NCI-H187 (cell line): ENCODE data around the gene EFTUD2.

Experiments
- DNase-seq, 2 experiments: peaks; one replicate each; lab custom pipeline; 2025; lab: John Stamatoyannopoulos, UW

The EFTUD2 gene

DNA sequence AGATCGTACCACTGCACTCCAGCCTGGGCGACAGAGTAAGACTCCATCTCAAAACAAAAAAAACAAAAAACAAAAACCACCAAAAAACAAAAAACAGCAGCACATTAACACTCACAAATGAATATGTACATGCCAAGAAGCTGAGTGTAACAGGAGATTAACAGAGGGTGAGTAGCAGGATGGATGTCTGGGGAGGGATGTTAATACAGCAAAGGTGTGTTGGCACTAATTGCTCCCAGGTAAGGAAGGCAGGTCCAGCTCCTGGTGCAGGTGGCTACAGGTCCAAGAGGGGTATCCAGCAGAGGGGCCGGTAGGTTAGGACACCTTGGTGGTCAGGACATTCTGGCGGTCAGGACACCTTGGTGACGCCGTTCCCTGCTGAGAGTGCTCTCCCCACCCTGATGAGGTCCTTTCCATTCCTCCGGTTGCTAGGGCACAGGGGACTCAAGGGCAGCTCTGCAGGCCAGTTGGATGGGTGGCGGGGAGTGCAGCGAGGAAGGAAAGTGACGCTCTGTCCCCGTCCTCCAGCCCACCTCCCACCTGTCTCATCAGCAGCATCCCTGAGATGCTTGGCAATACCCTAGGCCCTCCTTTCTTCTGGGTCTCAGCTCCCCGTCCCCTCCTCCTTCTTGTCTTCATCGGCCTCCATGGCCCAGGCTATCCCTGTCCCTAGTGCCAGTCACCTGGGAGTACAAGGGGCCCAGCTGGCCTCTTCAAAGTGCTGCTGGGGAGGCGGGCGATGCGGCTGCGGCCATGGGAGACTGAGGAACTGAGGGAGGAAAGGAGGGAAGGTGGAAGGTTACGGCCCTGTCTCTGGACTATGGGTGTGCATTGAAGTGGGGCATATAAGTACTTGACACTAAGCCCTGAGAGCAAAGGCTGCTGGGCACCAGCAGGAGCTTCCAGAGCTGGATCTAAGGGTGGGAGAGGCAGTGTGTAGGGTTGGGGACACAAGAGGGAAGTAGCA lies 26.8 kb upstream of the EFTUD2 start:
- DNase-seq: no peak

DNA sequence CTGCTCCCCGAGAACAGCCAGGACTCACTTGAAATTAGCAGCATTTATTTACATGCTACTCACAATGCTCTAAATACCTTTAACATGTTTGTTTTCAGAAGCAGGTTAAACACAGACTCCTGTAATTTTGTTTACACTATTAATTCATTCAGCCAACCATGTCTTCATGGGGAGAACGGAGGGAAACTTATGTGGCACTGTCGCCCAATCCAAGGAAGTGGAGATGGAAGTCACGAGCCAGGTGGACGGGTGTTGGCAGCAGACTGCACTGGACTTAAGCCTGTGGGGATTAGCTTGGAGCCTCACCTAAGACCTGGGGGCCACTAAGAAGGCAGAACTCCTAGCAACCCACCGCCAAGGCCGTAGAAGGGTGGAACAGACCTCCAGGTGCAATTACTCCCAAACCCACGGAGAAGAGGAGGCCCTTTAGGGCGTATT lies 24.9 kb upstream of the EFTUD2 start:
- no peak for DNase-seq

DNA sequence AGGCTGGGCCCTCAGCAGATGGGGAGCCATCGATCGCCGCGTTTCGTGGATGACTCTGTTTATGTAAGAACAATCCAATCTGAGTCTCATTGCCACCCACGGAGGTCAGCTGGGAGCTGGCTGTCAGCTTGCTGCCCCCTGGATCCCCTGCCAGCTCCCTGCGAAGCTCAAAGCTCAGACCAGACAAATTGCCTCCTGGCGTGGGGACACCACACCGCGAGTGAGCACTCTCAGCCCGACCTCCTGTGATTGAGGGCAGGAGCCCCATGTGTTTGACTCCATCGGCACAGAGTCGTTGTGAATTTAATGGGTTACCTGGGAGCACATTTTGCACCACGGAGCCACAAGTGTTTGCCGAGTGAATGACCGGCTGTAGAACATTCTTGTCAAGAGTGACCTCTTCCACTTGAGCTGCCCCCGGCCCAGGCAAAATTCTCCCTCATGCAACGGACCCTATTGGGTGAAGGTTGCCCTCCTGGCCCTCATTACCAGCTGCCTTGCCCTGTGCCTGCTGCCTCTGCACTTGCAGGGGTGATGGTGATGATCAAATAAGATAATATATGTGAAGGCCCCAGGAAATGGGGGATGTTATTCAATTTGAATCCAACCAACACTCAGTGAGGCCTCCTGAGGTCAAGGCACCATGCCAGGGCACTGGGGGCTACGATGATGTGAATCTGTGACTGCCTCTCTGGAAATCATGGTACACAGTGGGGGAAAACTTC lies 23.7 kb upstream of the EFTUD2 start:
- no peak for DNase-seq

DNA sequence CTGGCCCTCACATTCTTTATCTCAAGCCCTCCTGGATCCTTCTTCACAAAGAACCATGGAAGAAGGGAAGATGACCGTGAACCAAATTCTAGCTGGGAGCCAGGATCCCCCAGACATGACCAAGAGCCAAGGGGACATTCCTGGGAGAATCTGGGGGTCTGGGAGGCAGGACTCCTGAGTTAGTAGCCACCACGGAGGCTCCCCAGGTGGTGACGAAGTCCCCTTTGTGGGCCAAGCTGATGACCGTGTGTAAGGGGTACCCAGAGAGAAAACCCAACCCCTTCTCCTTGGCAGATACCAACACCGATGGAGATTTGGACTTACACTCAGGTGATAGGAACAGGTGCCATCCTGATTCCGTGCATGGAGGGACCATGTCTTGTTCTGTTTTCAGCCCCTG lies 22.9 kb upstream of the EFTUD2 start:
- no peak for DNase-seq

DNA sequence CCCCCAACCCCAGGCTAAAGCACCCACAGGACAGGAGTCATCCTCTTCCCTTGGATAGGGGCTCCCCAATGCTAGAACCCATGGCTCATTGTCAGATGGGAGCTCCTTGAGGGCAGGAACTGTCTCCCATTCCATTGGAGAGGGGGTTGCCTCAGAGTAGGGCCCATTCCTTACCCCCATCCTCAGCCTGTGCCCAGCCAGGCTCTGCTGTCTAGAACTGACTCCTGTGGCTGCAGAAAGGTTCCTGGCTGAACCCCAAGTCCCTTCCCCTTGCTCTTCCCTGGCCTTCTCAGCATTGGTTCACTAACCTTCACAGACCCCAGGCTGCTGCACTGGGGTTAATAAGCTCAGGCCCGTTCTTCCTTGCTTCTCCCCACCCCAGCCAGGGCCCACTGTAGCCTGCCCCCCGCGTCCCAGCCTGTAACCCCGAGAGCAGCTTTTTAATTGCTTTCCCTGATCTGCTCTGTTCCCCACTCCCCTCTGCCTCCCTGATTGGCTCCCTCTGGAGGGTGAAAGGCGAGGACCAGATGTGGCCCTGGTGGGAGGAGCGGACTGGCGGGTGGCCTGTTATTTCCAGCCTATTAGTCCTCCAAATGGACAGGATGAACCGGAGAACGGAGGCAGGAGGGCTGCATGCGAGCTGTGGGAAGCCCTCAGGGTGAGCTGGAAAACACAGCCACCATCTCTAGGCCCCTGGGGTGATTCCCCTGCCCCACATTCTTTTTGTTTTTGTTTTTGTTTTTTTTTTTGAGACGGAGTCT lies 22.1 kb upstream of the EFTUD2 start:
- no peak for DNase-seq

DNA sequence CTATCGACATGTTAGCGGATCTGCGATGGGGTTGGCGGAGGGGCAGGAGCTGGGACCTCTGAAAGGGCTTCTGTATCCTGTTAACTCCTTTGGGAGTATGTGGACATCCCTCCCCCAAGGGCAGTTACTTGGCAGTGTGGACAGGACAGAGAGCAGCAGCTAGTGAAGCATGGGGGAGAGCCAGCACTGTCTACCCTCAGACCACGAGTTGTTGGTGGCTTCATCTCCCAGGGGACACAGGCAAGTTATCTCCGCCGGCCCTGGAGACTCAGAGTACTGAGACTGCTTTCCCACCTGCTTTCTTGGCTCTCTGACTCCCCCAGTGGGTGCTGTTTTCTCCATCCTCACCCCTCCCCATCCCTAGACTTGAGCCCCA lies 21.3 kb upstream of the EFTUD2 start:
- DNase-seq: no peak

DNA sequence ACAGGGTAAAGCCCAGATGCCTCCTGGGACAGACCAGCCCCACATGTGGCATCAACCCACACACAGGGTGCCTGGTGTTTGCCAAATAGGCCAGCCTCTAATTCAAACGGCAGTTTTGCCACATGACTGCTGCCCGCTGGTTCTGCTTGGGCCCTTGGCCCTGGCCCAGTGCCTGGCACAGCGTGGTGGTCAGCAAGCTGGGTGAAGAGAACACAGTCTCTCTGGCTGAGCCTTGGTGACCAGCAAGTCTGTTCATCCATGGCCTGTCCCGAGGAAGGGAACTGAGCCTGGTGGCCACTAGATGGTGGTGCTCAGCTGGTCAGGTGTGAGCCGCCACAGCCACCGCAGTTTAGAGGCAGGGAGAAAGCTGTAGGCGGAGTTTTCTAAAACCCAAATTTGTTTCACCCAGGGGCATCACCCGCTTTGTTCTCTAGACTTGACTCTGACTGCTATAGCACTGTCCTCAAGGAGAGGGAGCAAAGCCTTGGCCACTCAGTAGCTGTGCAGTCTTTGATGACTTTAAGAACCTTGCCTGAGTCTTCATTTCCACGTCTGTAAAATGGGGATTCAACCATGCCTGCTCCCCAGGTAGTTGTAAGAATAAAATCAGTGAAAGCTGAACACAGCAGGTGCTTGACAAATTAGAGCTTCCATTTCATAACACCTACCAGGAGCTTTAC lies 20.8 kb upstream of the EFTUD2 start:
- DNase-seq: peak; percentile 6 to 51

DNA sequence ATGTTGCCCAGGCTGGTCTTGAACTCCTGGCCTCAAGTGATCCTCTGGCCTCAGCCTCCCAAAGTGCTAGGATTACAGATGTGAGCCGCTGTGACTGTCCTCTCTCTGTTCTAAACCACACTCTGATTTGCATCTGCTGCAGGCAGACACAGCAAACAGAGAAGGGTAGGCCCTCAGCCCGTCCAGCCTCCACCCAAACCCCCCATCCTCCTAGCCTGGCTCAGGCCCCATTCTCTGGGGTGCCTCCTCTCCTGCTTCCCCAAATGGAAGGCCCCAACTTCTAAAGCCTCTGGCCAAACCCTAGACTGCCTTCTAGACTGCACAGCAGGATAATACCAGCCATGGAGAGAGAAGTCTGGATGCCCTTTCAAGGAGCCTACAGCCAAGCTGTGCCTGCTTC lies 20.2 kb upstream of the EFTUD2 start:
- DNase-seq: no peak

DNA sequence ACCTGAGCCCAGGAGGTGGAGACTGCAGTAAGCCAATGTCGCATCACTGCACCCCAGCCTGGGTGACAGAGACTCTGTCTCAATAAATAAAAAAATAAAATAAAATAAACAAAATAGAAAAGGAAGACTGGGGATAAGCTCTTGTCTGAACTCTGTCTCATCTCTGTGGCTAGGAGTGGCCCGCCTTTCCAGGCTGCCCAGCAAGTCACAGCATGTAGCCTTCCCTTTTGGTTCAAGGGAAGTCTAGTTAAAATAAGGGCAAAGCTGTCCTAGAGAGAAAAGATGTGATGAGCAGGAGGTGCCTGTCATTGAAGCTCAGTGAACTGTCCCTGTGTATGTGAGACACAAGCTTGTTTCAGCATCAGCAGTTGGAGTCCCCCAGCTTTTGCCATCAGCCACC lies 18.8 kb upstream of the EFTUD2 start:
- no peak for DNase-seq

DNA sequence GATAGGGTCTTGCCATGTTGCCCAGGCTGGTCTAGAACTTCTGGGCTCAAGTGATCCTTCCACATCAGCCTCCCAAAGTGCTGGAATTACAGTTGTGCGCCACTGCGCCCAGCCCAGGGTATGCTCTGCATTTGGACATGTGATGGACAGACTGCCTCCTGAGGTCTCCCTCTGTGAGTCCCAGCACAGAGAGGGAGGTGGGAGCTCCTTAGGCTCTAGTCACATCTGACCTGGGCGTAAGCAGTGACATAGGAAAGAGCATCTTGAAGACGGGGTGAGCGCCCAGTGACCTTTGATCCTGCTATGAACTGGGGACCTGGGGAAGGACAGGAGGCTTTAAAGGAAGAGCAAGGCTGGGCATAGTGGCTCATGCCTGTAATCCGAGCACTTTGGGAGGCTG lies 18.2 kb upstream of the EFTUD2 start:
- no peak for DNase-seq

DNA sequence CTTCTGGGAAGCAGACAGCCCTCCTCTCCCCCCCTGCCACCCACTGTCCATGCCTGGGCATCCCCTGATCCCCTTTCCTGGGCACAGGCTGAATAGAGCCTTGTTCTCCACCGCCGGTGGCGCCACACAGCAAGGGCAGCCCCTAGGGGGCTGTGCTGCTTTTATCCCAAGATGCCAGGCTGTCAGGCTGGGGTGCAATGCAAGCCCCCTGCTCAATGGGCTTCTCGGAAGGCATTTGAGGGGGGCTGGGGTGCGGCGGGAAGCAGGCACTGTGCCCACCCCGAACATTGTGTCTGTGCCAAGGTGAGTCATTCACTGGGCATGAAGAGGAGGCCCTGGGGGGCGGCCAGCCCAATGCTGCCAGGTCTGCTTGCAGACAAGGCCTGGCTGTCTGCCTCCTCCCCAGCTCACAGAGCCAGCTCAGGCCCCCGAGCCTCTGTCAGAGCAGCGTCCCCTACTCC lies 17.6 kb upstream of the EFTUD2 start:
- DNase-seq: no peak

DNA sequence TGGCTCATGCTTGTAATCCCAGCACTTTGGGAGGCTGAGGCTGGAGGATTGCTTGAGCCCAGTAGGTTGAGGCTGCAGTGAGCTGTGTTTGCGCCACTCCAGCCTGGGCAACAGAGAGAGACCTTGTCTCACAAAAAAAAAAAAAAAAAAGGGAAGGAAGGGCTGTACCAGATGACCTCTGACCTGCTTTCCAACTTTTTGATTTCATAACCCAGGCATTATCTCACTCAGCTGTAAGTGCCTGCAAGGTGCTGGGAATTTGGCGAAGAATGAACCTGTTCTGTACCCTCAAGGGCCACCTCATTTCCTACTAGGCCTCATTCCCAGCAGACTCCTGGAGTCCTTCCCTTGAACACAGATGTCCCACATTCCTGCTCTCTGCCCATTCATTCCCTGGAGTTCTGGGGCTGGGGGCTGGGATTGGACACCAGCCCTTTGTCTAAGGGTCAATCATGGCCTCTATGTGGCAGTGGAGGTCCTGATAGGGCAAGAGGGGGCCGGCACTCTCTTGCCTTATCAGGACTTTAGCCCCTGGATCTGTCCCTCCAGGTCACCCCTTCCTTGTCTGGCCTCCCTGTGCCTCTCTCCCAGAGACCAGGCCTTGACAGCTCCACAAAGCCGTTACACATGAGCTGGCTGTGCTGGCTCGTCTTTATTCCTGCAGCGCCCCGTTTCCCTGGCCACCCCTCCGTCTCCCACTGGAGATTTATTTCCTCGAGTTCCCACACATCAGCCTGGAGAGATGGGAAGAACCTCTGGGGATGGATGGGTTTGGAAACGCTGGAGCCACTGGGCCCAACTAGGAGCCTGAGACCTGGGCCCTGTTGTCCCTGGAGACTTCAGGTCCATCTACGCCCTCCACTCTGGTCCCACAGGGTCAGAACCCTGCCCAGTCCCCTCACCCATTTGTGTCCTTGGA lies 16.9 kb upstream of the EFTUD2 start:
- no peak for DNase-seq

DNA sequence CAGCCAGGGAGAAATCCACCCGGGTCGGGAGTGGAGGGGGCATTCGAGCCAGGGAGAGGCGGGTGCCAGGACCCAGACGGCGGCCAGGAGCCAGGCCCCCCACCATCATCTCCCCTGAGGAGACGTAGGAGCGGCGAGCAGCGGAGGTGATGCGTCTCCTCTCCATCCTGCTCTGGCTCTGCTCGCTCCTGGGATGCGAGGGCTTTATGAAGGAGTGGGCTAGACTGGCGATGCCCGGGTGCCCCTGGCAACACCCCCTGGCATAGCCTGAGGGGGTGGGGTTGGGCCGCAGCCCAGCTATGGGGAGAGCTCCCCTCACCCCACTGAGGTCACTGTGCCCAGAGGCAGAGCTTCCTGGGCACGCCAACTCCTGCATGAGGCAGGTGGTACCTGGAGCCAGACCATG lies 16.1 kb upstream of the EFTUD2 start, which contains the start of gene GFAP:
TSS of gene GFAP (minus strand) at position 180 of the 406 bp plus-strand sequence. CDS start at position 166, 14 bp downstream.
- no peak for DNase-seq

DNA sequence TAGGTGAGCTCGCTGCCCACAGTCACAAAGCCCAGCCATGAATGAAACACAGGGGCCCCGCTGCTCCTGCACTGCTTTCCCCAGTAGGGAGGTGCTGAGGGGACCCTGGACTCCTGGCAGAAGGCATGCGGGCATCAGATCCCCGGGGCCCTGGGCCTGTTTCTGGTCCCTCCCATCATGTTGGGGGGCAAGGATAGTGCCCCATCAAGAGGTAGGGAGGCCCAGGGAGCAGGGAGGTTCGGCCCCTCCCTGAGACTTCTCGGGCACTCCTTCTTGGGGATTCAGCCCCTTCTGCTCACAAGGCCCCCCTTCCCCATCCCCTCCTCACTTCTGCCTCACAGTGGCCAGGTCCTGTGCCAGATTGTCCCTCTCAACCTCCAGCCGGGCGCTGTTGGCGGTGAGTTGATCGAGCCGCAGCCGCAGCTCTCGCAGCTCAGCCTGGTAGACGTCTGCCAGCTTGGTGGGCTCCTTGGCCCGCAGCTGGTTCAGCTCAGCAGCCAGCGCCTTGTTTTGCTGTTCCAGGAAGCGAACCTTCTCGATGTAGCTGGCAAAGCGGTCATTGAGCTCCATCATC lies 15.5 kb upstream of the EFTUD2 start:
- no peak for DNase-seq

DNA sequence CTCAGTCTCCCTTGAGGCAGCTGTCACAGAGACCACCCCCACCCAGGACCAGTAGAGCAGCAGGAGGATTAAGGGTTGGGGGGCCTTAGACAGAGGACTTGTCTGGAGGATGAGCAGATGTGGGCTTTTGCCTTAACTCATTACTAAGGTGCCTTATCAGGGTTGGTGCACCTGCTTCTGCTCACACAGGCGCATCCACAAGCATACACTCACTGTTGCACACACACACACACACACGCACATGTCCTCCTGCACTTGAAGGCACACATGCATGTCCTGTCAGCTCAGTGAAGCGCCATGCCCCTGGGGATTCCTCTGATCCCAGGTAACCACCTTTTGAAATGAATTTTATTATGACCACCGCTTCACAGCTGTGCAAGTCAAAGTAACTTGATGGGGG lies 14.9 kb upstream of the EFTUD2 start:
- DNase-seq: peak; percentile 2 to 36

DNA sequence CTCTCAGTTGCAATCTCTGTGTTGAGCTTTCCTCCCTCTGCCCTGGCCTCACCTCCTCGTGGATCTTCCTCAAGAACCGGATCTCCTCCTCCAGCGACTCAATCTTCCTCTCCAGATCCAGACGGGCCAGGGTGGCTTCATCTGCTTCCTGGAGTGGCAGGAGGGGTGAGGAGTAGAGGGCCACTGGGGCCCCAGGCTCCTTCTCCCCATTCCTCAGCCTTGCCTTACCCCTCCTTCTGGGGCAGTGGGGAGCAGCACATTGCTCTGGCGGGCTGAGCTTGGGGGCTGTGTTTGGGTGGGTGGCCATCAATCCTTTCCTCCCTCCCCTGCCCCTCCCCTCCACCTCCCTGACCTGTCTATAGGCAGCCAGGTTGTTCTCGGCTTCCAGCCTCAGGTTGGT lies 14.4 kb upstream of the EFTUD2 start:
- DNase-seq: no peak

DNA sequence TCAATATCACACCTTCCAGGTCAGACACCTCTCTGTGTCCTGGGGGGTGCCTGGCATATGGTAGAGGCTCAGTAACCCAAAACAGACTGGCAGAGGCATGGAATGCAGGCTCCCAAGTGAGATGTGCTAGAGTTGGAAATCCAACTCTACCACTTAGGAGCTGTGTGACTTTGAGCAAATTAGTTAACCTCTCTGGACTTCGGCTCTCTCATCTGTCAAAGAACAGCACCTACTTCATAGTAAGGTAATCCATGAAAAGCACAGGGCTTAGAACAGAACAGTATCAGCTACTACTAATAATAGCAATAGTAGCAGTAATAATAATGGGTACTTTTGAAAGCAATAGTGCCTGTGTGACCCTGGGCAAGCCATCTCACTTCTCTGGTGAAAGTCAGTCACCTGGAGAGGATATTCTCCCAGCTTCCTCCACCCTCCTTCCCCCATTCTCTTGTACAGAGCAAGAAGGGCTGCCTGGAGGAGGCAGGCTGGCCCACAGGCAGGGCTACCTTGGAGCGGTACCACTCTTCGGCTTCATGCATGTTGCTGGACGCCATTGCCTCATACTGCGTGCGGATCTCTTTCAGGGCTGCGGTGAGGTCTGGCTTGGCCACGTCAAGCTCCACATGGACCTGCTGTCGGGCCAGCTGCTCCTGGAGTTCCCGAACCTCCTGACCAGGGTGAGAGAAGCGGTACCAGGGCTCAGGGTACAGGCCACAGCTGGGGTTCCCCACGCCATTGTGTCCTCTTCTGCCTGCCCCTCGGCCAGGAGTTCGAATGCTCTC lies 13.7 kb upstream of the EFTUD2 start:
- DNase-seq: no peak

DNA sequence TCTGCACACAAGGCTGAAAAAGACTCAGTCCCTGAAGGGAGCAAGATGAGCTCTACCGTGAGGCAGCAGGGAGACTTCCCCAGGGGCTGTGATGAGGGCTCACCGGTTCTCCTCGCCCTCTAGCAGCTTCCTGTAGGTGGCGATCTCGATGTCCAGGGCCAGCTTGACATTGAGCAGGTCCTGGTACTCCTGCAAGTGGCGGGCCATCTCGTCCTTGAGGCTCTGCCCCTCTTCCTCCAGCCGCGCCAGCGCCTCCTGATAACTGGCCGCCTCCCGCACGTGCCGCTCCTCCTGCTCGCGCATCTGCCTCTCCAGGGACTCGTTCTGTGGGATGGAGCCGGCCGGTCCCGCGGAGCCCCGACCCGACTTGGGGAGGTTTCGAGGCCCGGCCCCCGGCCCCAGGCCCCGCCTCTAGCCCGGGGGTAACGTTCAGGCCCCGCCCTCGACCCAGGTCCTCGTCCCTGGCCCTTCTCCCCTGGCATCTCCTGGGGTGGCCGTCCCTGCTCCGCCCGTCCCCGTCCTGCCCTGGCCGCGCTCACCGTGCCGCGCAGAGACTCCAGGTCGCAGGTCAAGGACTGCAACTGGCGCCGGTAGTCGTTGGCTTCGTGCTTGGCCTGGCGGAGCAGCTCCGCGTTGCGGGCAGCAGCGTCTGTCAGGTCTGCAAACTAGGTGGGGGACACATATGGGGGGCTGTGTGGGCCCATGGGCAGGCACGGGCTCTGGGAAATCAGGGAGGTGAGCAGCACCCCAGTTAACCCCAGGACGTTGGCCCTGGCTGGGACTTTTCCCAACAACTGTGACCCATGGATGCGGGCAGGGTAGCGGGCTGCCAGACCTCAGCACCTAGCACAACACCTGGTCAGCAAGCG lies 12.1 kb upstream of the EFTUD2 start:
- DNase-seq: no peak
